ENCODE data around the gene SETBP1. TPM values are rescaled to one million over a fixed set of nuclear protein-coding genes. Genes with fewer than 3 reads are reported as not detected.

The SETBP1 gene
- total RNA-seq, 1 donor from 2014 or later: 12.4 TPM

DNA sequence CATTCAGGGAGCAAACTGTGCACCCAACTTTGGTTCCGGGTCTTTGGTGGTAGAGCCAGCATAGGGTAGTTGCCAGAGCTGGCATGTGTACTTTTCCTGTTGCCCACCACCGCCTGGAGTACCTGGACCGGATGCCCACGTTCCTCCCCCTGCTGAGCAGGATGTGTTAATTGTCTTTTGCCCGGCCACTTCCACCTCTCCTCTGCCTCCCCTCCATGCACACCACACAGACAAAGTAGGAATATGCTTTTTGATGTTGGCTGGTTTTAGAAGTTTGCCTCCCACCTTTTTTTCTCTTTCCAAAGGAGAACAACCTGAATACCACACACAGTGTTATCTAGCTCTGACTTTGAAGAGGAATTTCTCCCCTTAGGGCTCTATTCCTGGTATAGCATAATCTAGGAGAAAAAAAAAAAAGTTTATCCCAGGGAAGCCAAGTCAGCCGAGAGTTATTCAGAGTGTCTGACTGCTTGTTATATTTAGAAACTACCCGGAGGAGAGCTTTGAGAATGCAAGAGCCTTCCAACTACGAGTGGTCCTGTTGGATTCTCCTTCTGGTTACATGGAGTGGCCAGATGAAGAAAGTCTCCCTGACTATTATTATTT, 111.9 kb downstream of the SETBP1 start:
- FAIRE-seq (no peak), DNase-seq (ENCODE audit: low read depth) (peak; percentile 67)
- Histone ChIP-seq H2AFZ (ENCODE audit: low read depth, low read length) (no peak overlapping the region), H3K4me2 (ENCODE audit: low read length) (peak overlapping the region; percentile 46), H3K27ac (ENCODE audit: low read depth, low read length) (no peak overlapping the region), H3K27me3 (ENCODE audit: insufficient read depth, low read length) (no peaks in the 10 kb centered on the region), H3K79me2 (ENCODE audit: insufficient read depth, low read length) (no peaks in the 10 kb centered on the region), H3K4me1 (ENCODE audit: insufficient read depth, low read length) (peaks cover 19% of the 10 kb centered on the region), H4K20me1 (ENCODE audit: insufficient read depth, low read length) (no peaks in the 10 kb centered on the region), H3K4me3 (ENCODE audit: insufficient read depth, low read depth, low read length) (no peak overlapping the region), H3K36me3 (ENCODE audit: insufficient read depth, low read length) (no peaks in the 10 kb centered on the region), H3K9ac (ENCODE audit: low read length) (no peak overlapping the region), H3K9me3 (ENCODE audit: insufficient read depth, low read depth, low read length) (no peaks in the 10 kb centered on the region)
- Mint-ChIP-seq H3K4me3 (ENCODE audit: unreplicated experiment) (no peak overlapping the region), H3K4me1 (ENCODE audit: low read depth, unreplicated experiment) (peaks cover 65% of the 10 kb centered on the region), H3K36me3 (ENCODE audit: low read depth, unreplicated experiment) (no peaks in the 10 kb centered on the region), H3K27me3 (ENCODE audit: low read depth, unreplicated experiment) (no peaks in the 10 kb centered on the region), H3K27ac (ENCODE audit: unreplicated experiment) (peak overlapping the region; percentile 51), H3K9me3 (ENCODE audit: unreplicated experiment) (peaks cover 1% of the 10 kb centered on the region)
- TF ChIP-seq EZH2 (IDR thresholded peaks at IDR 0.05; ENCODE audit: insufficient read depth, low read length): no peak

DNA sequence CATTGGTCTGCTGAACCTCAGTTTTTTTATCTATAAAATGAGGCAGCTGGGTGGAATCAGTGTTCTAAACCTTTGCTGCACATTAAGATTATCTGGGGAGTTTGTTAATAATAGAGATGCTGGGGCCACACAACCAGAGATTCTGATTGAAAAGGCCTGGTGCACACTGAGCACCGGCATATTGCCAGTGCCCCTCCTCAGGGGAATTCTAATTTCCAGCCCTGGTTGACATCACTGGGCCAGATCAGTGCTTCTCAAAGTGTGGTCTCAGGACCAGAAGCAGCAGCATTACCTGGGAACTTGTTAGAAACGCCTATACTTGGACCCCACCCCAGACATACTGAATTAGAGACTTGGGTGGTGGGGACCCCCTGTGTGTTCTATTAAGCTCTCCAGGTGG, 112.5 kb downstream of the SETBP1 start:
- peaks cover 65% of the 10 kb centered on the region for H3K4me1 Mint-ChIP-seq (ENCODE audit: low read depth, unreplicated experiment)

GRCh38 chr18:44793685-44794084, 113.0 kb downstream of the SETBP1 start:
- no peaks in the 10 kb centered on the region for H3K36me3 ChIP-seq (ENCODE audit: insufficient read depth, low read length)
- peaks cover 19% of the 10 kb centered on the region for H3K4me1 ChIP-seq (ENCODE audit: insufficient read depth, low read length)
- no peaks in the 10 kb centered on the region for H3K36me3 Mint-ChIP-seq (ENCODE audit: low read depth, unreplicated experiment)
- peaks cover 62% of the 10 kb centered on the region for H3K4me1 Mint-ChIP-seq (ENCODE audit: low read depth, unreplicated experiment)
- no peak overlapping the region for H3K27ac Mint-ChIP-seq (ENCODE audit: unreplicated experiment)
- no peak overlapping the region for H3K4me3 Mint-ChIP-seq (ENCODE audit: unreplicated experiment)
- H3K9me3 Mint-ChIP-seq (ENCODE audit: unreplicated experiment): peaks cover 1% of the 10 kb centered on the region
- DNase-seq (ENCODE audit: low read depth) (no peak), FAIRE-seq (no peak)
- no peaks in the 10 kb centered on the region for H3K79me2 ChIP-seq (ENCODE audit: insufficient read depth, low read length)
- no peaks in the 10 kb centered on the region for H4K20me1 ChIP-seq (ENCODE audit: insufficient read depth, low read length)
- H2AFZ ChIP-seq (ENCODE audit: low read depth, low read length): no peak overlapping the region
- H3K27ac ChIP-seq (ENCODE audit: low read depth, low read length): no peak overlapping the region
- no peak for TF ChIP-seq EZH2 (IDR thresholded peaks at IDR 0.05; ENCODE audit: insufficient read depth, low read length)
- no peak for TF ChIP-seq CTCF (IDR thresholded peaks at IDR 0.05; ENCODE audit: insufficient read depth, low read depth, low read length)
- H3K4me3 ChIP-seq (ENCODE audit: insufficient read depth, low read depth, low read length): no peak overlapping the region
- no peaks in the 10 kb centered on the region for H3K27me3 ChIP-seq (ENCODE audit: insufficient read depth, low read length)
- no peaks in the 10 kb centered on the region for H3K27me3 Mint-ChIP-seq (ENCODE audit: low read depth, unreplicated experiment)
- no peak overlapping the region for H3K9ac ChIP-seq (ENCODE audit: low read length)
- no peaks in the 10 kb centered on the region for H3K9me3 ChIP-seq (ENCODE audit: insufficient read depth, low read depth, low read length)
- H3K4me2 ChIP-seq (ENCODE audit: low read length): no peak overlapping the region

More for the DNA sequence above, 112.5 kb downstream of the SETBP1 start:
- Histone ChIP-seq H3K9me3 (ENCODE audit: insufficient read depth, low read depth, low read length) (no peaks in the 10 kb centered on the region), H3K9ac (ENCODE audit: low read length) (no peak overlapping the region), H3K27me3 (ENCODE audit: insufficient read depth, low read length) (no peaks in the 10 kb centered on the region), H3K36me3 (ENCODE audit: insufficient read depth, low read length) (no peaks in the 10 kb centered on the region), H3K27ac (ENCODE audit: low read depth, low read length) (no peak overlapping the region), H4K20me1 (ENCODE audit: insufficient read depth, low read length) (no peaks in the 10 kb centered on the region), H3K79me2 (ENCODE audit: insufficient read depth, low read length) (no peaks in the 10 kb centered on the region), H3K4me1 (ENCODE audit: insufficient read depth, low read length) (peaks cover 19% of the 10 kb centered on the region), H3K4me2 (ENCODE audit: low read length) (peak overlapping the region; percentile 46), H3K4me3 (ENCODE audit: insufficient read depth, low read depth, low read length) (no peak overlapping the region), H2AFZ (ENCODE audit: low read depth, low read length) (no peak overlapping the region)
- H3K9me3 Mint-ChIP-seq (ENCODE audit: unreplicated experiment): peaks cover 1% of the 10 kb centered on the region
- H3K27me3 Mint-ChIP-seq (ENCODE audit: low read depth, unreplicated experiment): no peaks in the 10 kb centered on the region
- H3K27ac Mint-ChIP-seq (ENCODE audit: unreplicated experiment): peak overlapping the region; percentile 29
- no peak overlapping the region for H3K4me3 Mint-ChIP-seq (ENCODE audit: unreplicated experiment)
- TF ChIP-seq CTCF (IDR thresholded peaks at IDR 0.05; ENCODE audit: insufficient read depth, low read depth, low read length): no peak
- no peak for TF ChIP-seq EZH2 (IDR thresholded peaks at IDR 0.05; ENCODE audit: insufficient read depth, low read length)
- FAIRE-seq: no peak
- no peak for DNase-seq (ENCODE audit: low read depth)
- no peaks in the 10 kb centered on the region for H3K36me3 Mint-ChIP-seq (ENCODE audit: low read depth, unreplicated experiment)

All from astrocyte (in vitro differentiated cells and primary cell).